ENCODE data around the gene ZNF700.

DNA sequence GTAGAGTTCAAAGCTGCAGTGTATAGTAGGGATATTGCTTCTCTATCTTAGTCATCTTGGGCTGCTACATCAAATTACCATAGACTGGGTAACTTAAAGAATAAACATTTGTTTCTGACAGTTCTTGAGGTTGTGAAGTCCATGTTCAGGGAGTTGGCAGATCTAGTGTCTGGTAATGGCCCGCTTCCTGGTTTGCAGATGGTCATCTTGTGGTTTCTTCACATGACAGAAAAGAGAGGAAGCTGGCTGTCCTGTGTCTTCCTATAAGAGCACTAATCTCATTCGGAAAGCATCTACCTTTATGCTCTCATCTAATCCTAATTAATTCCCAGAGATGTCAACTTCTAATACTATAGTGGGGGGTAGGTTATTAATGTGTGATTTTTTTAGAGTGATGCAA, 46.1 kb downstream of the ZNF700 start:
- TF ChIP-seq, protein P1, sequence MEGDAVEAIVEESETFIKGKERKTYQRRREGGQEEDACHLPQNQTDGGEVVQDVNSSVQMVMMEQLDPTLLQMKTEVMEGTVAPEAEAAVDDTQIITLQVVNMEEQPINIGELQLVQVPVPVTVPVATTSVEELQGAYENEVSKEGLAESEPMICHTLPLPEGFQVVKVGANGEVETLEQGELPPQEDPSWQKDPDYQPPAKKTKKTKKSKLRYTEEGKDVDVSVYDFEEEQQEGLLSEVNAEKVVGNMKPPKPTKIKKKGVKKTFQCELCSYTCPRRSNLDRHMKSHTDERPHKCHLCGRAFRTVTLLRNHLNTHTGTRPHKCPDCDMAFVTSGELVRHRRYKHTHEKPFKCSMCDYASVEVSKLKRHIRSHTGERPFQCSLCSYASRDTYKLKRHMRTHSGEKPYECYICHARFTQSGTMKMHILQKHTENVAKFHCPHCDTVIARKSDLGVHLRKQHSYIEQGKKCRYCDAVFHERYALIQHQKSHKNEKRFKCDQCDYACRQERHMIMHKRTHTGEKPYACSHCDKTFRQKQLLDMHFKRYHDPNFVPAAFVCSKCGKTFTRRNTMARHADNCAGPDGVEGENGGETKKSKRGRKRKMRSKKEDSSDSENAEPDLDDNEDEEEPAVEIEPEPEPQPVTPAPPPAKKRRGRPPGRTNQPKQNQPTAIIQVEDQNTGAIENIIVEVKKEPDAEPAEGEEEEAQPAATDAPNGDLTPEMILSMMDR (IDR thresholded peaks at IDR 0.05), result no peak
- TF ChIP-seq POLR2A (IDR thresholded peaks at IDR 0.05), result no peak
